Measurements from ENCODE around the gene TANGO6.

DNA sequence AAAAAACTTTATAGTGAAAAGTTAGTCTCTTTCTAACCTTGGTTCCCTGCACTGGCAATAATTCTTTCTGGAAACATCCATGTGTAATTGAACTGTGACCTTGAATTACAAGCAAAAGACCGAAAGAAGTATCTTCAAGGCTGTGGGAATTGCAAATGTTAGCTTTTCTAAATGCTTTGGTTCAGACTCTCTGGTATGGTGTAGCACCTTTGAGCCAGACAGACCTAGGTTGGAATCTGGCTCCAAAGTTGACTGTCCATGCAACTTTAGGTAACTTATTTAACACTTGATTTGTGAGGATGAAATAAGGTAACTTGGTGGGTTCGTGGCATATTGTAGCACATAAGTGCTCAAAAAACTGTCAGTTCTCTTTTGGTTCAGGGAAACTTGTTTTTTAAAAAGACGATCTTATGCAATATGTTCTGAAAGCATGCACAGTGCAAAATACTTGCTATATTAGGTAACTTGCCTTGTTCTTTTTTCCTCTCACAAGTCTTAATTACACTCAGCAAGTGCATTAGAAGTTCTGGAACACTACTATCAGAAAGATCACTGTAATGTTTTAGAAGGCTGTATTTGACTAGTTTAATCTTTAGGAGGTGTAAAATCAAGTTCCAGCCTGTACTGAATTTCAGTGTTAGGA lies 46.3 kb downstream of the TANGO6 start:
- TF ChIP-seq, protein P1, sequence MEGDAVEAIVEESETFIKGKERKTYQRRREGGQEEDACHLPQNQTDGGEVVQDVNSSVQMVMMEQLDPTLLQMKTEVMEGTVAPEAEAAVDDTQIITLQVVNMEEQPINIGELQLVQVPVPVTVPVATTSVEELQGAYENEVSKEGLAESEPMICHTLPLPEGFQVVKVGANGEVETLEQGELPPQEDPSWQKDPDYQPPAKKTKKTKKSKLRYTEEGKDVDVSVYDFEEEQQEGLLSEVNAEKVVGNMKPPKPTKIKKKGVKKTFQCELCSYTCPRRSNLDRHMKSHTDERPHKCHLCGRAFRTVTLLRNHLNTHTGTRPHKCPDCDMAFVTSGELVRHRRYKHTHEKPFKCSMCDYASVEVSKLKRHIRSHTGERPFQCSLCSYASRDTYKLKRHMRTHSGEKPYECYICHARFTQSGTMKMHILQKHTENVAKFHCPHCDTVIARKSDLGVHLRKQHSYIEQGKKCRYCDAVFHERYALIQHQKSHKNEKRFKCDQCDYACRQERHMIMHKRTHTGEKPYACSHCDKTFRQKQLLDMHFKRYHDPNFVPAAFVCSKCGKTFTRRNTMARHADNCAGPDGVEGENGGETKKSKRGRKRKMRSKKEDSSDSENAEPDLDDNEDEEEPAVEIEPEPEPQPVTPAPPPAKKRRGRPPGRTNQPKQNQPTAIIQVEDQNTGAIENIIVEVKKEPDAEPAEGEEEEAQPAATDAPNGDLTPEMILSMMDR (IDR thresholded peaks at IDR 0.05): no peak
- no peak for TF ChIP-seq POLR2A (IDR thresholded peaks at IDR 0.05)

All from ovary (tissue), 3 donors.